H1 (cell line): ENCODE results near the gene ABI3BP. TPM values are rescaled to one million over a fixed set of nuclear protein-coding genes. Genes with fewer than 3 reads are reported as not detected.

ENCODE experiments used
- ASH2L ChIP-seq: fragments of 200-600, 300-600 bp; sonication (generic); IDR thresholded peaks from one replicate; pipeline ENCODE4 v1.7.1; 2017; ENCODE audit warnings: low read length
- KDM5A ChIP-seq: fragments of 200-600 bp; IDR thresholded peaks from 2 replicates; pipeline ENCODE4 v1.7.1; 2012; ENCODE audit warnings: mild to moderate bottlenecking, low read length, inconsistent platforms, mixed read lengths
- polyA plus RNA-seq, 7 experiments: library from polyadenylated mRNA; depleted of rRNA in 3 of 7; stranded (reverse) in 5 of 7; unstranded in 2 of 7; fragments of >200 nt in 5 of 7; fragments of 200-250 nt in 2 of 7; gene quantifications; 1 replicate in 5 of 7; 2 replicates in 1 of 7; 4 replicates in 1 of 7; pipeline versions ENCODE4 v1.2.1 to v1.2.3, GENCODE V29; 2011 to 2013; ENCODE audit warnings: missing spikeins in 2 of 7, mixed read lengths in 2 of 7
- total RNA-seq: library from RNA; stranded (reverse); fragmentation: NEBNext Ultra II Directional; extraction: Animal tissue kit (Norgen Biotek cat#: 25700); gene quantifications from 2 replicates; pipeline ENCODE4 v1.2.1, GENCODE V29; 2021
- TF ChIP-seq, protein P1 (sequence below): IDR thresholded peaks from 2 replicates; pipeline ENCODE4 v1.6.1; 2011; ENCODE audit warnings: low read length, improper control_type of control experiment

Gene ABI3BP
- total and polyA plus RNA-seq, 2 of the 8 experiments (the other 6 are each of a cell fraction or from before 2014, with no cell fraction given): 0.08 to 0.32 TPM

DNA sequence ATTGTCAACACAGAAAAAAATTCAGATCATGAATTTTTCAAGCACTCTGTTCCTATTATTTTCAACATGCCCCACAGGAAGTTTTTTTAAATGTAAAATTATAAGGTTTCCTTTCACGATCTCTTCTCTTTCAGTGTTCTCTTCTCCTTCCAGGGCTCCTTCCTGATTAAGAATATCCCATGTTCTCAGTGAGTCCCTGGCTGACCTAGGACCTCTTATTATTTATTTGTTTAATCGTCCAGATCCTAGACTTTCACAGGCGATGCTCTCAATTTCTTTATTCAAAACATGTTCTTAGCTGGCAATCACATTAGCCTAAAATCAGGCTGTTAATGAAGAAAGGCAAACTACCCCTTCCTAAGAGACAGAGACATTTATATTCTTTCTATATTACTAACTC is 124.3 kb downstream of the ABI3BP start (continued):
- TF ChIP-seq ASH2L (no peak), KDM5A (no peak)
- TF ChIP-seq, protein P1, sequence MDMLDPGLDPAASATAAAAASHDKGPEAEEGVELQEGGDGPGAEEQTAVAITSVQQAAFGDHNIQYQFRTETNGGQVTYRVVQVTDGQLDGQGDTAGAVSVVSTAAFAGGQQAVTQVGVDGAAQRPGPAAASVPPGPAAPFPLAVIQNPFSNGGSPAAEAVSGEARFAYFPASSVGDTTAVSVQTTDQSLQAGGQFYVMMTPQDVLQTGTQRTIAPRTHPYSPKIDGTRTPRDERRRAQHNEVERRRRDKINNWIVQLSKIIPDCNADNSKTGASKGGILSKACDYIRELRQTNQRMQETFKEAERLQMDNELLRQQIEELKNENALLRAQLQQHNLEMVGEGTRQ: no peak
